ENCODE data around the gene TOMM6. TPM values are rescaled to one million over a fixed set of nuclear protein-coding genes. Genes with fewer than 3 reads are reported as not detected.
A peak's percentile ranks its signal among the peaks of the same experiment; 100 is the strongest.
"Not testable (repeated sequence)": the region's sequence is repeated elsewhere in the genome, so short reads cannot be mapped to it uniquely, and the experiment has no call there.

The TOMM6 gene
- total RNA-seq, 1 experiment from 2014 or later = 81.3 TPM

DNA sequence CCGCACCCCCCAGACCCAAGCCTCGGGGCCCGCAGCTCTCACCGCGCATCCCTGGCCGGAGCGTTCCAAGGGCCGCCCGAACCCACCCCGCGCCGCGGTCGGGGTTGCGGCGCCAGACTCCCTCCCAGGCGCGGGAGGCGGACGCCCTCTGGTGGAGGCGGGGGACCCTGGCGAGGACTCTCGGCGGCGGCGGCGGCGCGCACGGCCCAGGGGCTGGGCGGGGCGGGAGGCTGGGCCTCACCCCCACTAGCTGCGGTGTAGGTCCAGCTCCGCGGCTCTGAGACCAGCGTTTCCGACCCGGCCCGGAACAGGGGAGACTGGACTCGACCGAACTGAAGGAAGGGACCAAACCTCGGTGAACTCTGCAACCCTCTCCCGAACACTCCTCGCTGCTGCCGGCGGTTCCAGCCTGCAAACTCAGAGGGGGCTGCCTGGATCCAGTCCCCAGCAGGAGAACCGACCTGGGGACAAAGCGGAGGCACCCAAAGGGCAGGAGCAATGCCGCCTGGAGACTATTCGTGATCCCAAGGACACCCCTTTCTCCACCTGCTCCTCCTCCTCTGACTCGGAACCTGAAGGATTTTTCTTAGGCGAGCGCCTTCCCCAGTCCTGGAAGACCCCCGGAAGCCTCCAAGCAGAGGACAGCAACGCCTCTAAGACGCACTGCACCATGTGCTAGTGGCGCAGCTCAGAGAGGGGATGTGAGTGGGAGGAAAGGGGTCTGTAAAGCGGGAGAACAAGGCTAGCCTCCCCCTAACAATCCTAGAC lies 859 bp upstream of the TOMM6 start:
- Histone ChIP-seq H3K36me3 (replicated peaks; ENCODE audit: control insufficient read depth, insufficient read depth, low read length) (peaks cover 9% of the 10 kb centered on the region), H3K4me3 (ENCODE audit: insufficient read depth, low read depth, low read length) (peak overlapping the region; percentile 96), H3K27me3 (ENCODE audit: control insufficient read depth, insufficient read depth, low read length) (peaks cover 42% of the 10 kb centered on the region)
- DNase-seq = peak; percentile 98

DNA sequence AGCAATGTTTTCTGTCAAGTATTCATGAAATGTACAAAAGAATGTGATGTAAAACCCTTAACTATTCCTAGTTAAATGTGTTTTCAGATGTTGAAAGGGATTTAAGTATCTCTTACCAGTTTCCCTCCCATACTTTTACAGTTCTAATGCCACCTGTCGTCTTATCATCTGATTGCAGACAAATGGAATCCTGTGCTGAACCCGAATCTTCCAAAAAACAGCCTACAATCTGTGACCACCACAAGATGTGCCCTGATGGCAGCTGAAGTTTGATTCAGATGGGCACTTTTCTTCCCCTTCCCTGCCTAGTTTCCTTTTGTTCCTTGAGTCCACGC lies 1.9 kb downstream of the TOMM6 start:
- Histone ChIP-seq H3K27me3 (ENCODE audit: control insufficient read depth, insufficient read depth, low read length) (peaks cover 20% of the 10 kb centered on the region), H3K4me3 (ENCODE audit: insufficient read depth, low read depth, low read length) (no peak overlapping the region)
- no peak for DNase-seq

DNA sequence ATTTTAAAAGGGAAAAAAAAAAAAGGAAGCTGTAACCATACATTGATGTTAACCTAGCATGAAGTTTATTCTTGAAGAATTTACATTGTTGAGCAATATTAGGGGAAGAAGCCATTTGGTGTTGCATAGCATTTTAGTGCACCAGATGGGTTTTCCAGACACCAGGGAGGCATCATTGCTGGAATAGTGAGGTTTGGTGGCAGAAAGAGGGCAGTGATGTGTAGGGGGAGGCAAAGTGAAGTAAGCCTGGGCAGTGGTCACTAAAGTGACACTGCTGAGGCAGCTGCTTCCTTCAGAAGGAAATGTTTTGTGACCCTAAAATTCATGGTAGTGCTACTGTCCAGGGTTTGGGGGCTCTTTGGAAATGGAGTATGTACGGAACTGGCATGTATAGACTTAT lies 2.6 kb downstream of the TOMM6 start:
- no peak for DNase-seq
- no peak overlapping the region for H3K4me3 ChIP-seq (ENCODE audit: insufficient read depth, low read depth, low read length)
- peaks cover 10% of the 10 kb centered on the region for H3K36me3 ChIP-seq (replicated peaks; ENCODE audit: control insufficient read depth, insufficient read depth, low read length)
- peaks cover 13% of the 10 kb centered on the region for H3K27me3 ChIP-seq (ENCODE audit: control insufficient read depth, insufficient read depth, low read length)

More for the DNA sequence above, 1.9 kb downstream of the TOMM6 start:
- H3K36me3 ChIP-seq (replicated peaks; ENCODE audit: control insufficient read depth, insufficient read depth, low read length) = peaks cover 9% of the 10 kb centered on the region

DNA sequence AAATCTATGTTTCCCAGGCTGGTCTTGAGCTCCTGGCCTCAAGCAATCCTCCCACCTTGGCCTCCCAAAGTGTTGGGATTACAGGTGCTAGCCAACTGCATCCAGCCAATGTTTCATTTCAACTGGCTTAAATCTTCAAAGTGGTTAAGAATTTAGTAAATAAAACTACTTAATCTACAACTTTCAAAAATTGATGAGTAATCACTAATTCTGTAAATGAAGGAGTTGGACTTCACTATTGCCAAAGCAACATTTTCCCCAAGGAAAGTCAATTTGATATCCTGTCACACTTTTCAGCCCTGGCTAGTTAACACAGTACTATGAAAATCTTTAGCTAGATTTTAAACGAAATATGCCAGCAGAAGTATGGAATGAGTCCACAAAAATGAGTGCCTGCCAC lies 3.8 kb downstream of the TOMM6 start:
- DNase-seq = no peak
- Histone ChIP-seq H3K36me3 (replicated peaks; ENCODE audit: control insufficient read depth, insufficient read depth, low read length) (peaks cover 11% of the 10 kb centered on the region), H3K4me3 (ENCODE audit: insufficient read depth, low read depth, low read length) (no peak overlapping the region), H3K27me3 (ENCODE audit: control insufficient read depth, insufficient read depth, low read length) (peaks cover under 1% of the 10 kb centered on the region; the same call in 1 of the 2 replicates)

DNA sequence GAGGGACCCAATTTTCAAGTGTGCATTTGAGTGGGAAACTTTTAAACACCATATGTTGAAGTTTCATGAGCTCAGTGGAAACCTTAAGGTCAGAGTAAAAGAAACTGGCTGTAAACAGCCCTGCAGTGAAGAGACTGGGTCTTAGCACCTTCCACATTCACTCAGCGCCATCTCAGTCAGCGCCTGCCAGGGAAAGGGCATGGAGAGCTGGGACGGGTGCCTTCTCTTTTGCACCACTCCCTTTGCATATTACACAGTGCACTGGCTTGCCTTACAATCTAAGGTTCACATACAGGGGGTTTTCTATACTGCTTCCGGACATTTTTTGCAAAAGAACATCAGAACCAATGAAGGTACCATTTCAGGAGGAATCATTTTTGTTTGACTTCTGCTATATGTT lies 4.5 kb downstream of the TOMM6 start:
- peaks cover 12% of the 10 kb centered on the region for H3K36me3 ChIP-seq (replicated peaks; ENCODE audit: control insufficient read depth, insufficient read depth, low read length)
- H3K27me3 ChIP-seq (ENCODE audit: control insufficient read depth, insufficient read depth, low read length) = no peaks in the 10 kb centered on the region
- no peak overlapping the region for H3K4me3 ChIP-seq (ENCODE audit: insufficient read depth, low read depth, low read length)
- DNase-seq = no peak

DNA sequence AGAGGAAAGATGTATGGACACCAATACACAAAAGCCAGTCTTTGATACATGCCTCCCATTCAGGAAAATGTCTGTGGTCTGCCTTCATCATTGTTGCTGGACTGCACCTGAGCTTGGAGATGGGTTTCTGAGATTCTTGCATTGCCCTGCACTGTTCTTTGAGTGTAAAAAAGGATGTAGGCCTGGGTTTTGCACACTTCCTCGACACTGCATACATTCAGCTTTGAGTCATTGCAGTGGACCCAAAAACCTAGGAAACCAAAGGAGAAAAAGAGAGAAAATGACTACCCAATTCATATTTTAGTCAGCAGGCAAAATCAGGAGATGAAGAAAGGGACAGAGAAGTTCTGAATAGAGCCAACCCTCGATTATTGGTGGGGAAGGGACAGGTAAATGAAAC lies 9.0 kb downstream of the TOMM6 start:
- DNase-seq = no peak
- H3K36me3 ChIP-seq (replicated peaks; ENCODE audit: control insufficient read depth, insufficient read depth, low read length) = peaks cover 5% of the 10 kb centered on the region

DNA sequence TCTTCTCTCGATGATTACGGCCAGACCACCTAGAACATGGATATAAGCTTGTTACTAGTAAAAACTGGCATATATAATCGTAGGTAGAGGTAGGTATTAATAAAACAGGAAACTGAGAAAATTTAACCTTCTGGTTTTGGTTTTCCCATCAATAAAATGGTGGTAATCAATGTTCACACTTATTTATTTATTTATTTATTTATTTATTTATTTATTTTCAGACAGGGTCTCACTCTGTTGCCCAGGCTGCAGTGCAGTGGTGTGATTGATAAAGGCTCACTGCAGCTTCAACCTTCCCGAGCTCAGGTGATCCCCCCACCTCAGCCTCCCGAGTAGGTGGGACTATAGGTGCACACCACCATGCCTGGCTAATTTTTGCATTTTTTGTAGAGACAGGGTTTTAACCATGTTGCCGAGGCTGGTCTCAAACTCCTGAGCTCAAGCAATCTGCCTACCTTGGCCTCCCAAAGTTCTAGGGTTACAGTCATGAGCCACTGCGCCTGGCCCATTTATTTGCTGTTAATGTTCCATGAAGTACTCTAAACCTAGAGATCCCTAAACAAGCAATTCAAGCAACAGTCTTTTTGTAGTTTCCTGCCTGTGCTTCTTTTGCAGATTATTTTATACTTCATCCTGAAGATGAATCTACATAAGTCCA lies 11.5 kb downstream of the TOMM6 start:
- Histone ChIP-seq H3K36me3 (replicated peaks; ENCODE audit: control insufficient read depth, insufficient read depth, low read length) (peaks cover 5% of the 10 kb centered on the region), H3K4me3 (ENCODE audit: insufficient read depth, low read depth, low read length) (no peak overlapping the region), H3K27me3 (ENCODE audit: control insufficient read depth, insufficient read depth, low read length) (no peaks in the 10 kb centered on the region)
- DNase-seq = no peak

More for the DNA sequence above, 9.0 kb downstream of the TOMM6 start:
- no peaks in the 10 kb centered on the region for H3K27me3 ChIP-seq (ENCODE audit: control insufficient read depth, insufficient read depth, low read length)
- H3K4me3 ChIP-seq (ENCODE audit: insufficient read depth, low read depth, low read length) = no peak overlapping the region

DNA sequence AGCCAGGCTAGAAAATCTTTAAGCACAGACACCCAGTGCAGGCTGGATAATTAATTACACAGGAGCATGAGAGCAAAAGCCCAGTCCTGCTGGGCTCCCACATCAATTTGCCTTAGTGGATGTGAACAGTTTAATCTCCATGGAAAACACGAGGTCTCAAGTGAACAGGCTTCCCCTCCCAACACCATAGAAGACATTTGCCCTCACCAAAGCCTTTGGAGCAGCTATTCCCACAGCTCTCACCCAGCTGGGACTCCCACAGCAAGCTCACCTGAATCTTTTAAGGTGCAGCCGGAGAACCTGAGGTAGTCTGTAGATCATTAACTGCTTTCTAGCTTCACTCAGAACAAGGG lies 12.0 kb downstream of the TOMM6 start:
- peaks cover 5% of the 10 kb centered on the region for H3K36me3 ChIP-seq (replicated peaks; ENCODE audit: control insufficient read depth, insufficient read depth, low read length)
- no peak overlapping the region for H3K4me3 ChIP-seq (ENCODE audit: insufficient read depth, low read depth, low read length)
- no peaks in the 10 kb centered on the region for H3K27me3 ChIP-seq (ENCODE audit: control insufficient read depth, insufficient read depth, low read length)

DNA sequence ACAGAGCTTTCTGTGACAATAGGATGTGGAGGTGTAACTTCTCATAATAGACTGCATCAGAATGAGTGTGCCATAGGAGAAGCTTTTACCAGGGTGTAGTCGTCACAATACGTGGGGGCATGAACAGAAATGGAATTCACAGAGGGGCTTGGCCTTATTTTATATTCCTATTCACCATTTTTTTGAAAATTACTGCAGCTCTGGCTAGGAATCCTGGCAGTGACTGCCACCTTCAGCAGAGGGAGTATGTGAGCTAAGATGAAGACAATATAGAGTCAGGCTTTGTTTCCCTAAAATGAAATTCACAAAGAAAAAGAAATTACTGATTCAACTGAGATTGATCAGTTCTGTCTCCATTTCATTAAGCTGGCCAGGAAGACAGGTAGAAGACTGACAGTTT lies 13.9 kb downstream of the TOMM6 start:
- Histone ChIP-seq H3K36me3 (replicated peaks; ENCODE audit: control insufficient read depth, insufficient read depth, low read length) (peaks cover 3% of the 10 kb centered on the region), H3K27me3 (ENCODE audit: control insufficient read depth, insufficient read depth, low read length) (no peaks in the 10 kb centered on the region), H3K4me3 (ENCODE audit: insufficient read depth, low read depth, low read length) (no peak overlapping the region)
- no peak for DNase-seq

More for the DNA sequence above, 12.0 kb downstream of the TOMM6 start:
- no peak for DNase-seq

DNA sequence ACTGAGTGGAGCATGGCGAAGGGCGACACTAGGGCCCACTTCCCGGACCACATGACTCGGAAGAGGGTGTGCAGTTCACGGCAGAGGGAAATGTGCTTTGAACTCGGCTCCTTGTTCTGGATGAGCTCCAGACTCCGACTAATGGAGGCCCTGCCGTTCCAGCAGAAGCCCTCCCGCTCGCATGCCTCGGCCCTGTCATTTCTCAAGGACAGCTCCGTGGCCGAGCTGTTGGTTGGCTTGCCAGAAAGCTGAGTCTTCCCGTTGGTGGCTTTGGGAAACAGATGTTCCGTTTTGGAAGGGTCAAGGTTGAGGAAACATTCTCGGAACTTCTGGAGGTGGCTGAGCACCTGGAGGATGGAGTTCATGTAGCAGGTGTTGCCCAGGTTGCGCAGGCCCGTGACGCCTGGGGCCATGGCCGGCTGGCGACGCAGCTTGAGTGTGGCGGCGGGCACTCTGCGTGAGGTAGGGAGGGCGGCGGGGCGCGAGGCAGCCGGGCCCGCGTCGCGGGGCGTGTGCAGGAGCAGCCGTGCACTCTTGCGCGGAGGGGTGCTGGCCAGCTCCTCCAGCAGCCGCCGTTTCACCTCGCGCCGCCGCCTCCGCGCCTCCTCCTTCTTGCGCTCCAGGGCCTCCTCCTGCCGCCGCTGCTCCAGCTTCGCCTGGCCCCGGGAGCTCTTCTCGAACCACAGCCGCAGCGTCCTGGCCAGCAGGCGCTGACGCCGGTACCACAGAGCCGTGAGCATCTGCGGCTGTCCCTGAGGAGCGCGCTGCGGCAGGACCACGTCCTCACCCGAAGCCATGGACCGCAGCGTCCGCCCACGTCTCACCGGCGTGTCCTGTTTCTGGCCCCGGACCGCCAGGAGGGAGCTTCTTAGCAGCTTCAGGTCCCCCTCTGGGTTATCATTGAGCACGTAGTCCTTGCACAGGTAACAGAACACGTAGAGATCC lies 18.6 kb downstream of the TOMM6 start:
- Histone ChIP-seq H3K4me3 (ENCODE audit: insufficient read depth, low read depth, low read length) (no peak overlapping the region), H3K36me3 (replicated peaks; ENCODE audit: control insufficient read depth, insufficient read depth, low read length) (peaks cover 1% of the 10 kb centered on the region), H3K27me3 (ENCODE audit: control insufficient read depth, insufficient read depth, low read length) (no peaks in the 10 kb centered on the region)
- DNase-seq = no peak

DNA sequence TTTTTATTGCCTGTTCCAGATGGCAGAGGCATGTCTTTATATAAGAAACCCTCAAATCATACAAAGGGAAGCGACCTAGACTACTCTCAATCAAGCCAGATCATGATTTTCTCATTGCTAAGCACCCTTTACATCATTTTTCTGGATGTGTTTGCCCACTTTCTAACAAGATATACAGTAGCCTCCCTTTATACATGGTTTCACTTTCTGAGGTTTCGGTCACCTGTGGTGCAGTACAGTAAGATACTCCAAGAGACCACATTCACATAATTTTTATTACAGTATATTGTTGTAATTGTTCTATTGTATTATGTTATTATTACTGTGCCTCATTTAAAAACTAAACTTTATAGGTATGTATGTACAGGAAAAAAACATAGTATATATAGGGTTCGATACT lies 23.6 kb downstream of the TOMM6 start:
- H3K36me3 ChIP-seq (replicated peaks; ENCODE audit: control insufficient read depth, insufficient read depth, low read length) = no peaks in the 10 kb centered on the region; the same call in 1 of the 2 replicates
- H3K4me3 ChIP-seq (ENCODE audit: insufficient read depth, low read depth, low read length) = no peak overlapping the region
- no peak for DNase-seq
- no peaks in the 10 kb centered on the region for H3K27me3 ChIP-seq (ENCODE audit: control insufficient read depth, insufficient read depth, low read length)

DNA sequence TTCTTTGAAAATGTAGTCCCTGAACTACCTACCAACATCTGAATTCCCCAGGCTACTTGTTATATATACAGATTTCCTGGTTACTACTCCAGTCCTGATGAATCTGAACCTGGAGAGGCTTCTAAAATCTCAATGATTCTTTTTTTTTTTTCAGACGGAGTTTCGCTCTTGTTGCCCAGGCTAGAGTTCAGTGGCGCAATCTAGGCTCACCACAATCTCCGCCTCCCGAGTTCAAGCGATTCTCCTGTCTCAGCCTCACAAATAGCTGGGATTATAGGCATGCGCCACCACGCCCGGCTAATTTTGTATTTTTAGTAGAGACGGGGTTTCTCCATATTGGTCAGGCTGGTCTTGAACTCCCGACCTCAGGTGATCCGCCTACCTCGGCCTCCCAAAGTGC lies 24.5 kb downstream of the TOMM6 start:
- H3K36me3 ChIP-seq (replicated peaks; ENCODE audit: control insufficient read depth, insufficient read depth, low read length); DNase-seq; H3K27me3 ChIP-seq (ENCODE audit: control insufficient read depth, insufficient read depth, low read length); H3K4me3 ChIP-seq (ENCODE audit: insufficient read depth, low read depth, low read length): not testable (repeated sequence)

DNA sequence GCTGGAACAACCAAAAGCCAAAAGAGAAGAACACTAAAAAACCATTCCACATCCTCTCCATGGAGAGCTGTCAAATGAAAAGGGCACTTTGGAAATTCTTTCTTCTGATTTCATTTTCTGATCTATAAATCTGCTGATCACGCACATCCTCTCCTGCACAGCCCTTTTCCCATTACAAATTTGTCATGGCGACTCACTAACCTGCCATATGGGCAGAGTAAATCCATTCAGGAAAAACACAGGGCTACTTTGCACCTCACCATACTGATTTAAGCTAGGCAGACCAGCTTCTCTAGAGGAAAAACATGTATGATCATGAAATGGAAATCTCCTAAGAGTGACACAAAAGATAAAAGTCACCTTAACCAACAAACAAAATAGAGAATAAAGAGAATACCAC lies 26.0 kb downstream of the TOMM6 start:
- H3K36me3 ChIP-seq (replicated peaks; ENCODE audit: control insufficient read depth, insufficient read depth, low read length) = no peaks in the 10 kb centered on the region
- no peaks in the 10 kb centered on the region for H3K27me3 ChIP-seq (ENCODE audit: control insufficient read depth, insufficient read depth, low read length)
- DNase-seq = no peak
- H3K4me3 ChIP-seq (ENCODE audit: insufficient read depth, low read depth, low read length) = no peak overlapping the region

DNA sequence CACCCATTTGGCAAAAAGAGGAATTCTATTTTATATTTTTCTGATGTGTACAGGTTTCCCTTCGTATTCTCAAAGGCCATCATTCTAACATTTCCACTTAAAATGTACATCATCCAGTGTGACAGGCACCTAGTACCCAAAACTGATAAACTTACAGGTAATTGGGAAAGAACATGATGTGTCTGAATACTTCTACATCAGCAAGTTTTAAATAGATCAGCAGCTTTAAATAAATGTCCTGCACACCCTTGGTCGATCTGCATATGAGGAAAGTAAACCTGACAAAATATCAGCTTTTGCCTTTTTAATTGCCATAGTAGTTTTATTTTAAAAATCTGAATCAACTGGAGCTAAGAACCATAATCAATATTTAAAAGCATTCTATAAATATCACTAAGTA lies 26.5 kb downstream of the TOMM6 start:
- no peak overlapping the region for H3K4me3 ChIP-seq (ENCODE audit: insufficient read depth, low read depth, low read length)
- H3K27me3 ChIP-seq (ENCODE audit: control insufficient read depth, insufficient read depth, low read length) = no peaks in the 10 kb centered on the region
- no peaks in the 10 kb centered on the region for H3K36me3 ChIP-seq (replicated peaks; ENCODE audit: control insufficient read depth, insufficient read depth, low read length)
- no peak for DNase-seq

DNA sequence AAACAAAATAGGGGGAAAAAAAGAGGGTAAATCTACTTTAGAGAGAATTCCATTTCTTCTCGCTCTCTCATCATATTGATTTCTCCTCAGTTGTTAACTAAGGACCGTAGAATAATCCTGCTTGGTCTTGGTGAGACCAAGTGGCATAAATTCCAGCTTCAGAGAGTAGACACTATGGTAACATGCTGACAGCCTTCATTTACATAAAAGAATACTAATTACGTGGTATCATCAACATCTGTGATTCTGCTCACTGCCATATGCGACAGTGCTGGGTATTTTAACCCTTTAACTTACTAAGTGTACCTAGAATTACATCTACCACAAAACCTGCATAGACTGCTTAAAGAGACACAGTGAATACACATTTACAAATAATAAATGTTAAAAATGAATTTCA lies 27.1 kb downstream of the TOMM6 start:
- no peaks in the 10 kb centered on the region for H3K36me3 ChIP-seq (replicated peaks; ENCODE audit: control insufficient read depth, insufficient read depth, low read length)
- no peaks in the 10 kb centered on the region for H3K27me3 ChIP-seq (ENCODE audit: control insufficient read depth, insufficient read depth, low read length)
- H3K4me3 ChIP-seq (ENCODE audit: insufficient read depth, low read depth, low read length) = no peak overlapping the region
- DNase-seq = no peak
